COLO668 (cell line): ENCODE data around the gene CHST11.

ENCODE experiments used
- DNase-seq: peaks from one replicate; lab custom pipeline; 2025; ENCODE audit not compliant: unreplicated experiment; lab: John Stamatoyannopoulos, UW

The CHST11 gene

GRCh38 chr12:104459368-104459909 is 2.7 kb downstream of the CHST11 start:
- DNase-seq, result no peak

- no peak for DNase-seq
These were observed 3.4 kb downstream of the CHST11 start for GRCh38 chr12:104460041-104460719.

- DNase-seq, result no peak
These were observed 4.4 kb downstream of the CHST11 start for GRCh38 chr12:104460973-104461698.

- DNase-seq, result no peak
These were observed 5.6 kb downstream of the CHST11 start for GRCh38 chr12:104462325-104462724.

- no peak for DNase-seq
These were observed 6.2 kb downstream of the CHST11 start for GRCh38 chr12:104462931-104463339.

- no peak for DNase-seq
These were observed 6.6 kb downstream of the CHST11 start for GRCh38 chr12:104463368-104463767.

GRCh38 chr12:104464899-104465298 is 8.2 kb downstream of the CHST11 start:
- no peak for DNase-seq

GRCh38 chr12:104466709-104467345 is 10.1 kb downstream of the CHST11 start:
- DNase-seq, result no peak

- no peak for DNase-seq
These were observed 10.6 kb downstream of the CHST11 start for GRCh38 chr12:104467346-104467837.

GRCh38 chr12:104468371-104468770 is 11.6 kb downstream of the CHST11 start:
- DNase-seq, result no peak

- DNase-seq, result no peak
These were observed 12.3 kb downstream of the CHST11 start for GRCh38 chr12:104469066-104469465.

- DNase-seq, result no peak
These were observed 12.8 kb downstream of the CHST11 start for GRCh38 chr12:104469523-104469922.

GRCh38 chr12:104470521-104470920 is 13.8 kb downstream of the CHST11 start:
- no peak for DNase-seq

- no peak for DNase-seq
These were observed 14.6 kb downstream of the CHST11 start for GRCh38 chr12:104471336-104471735.

GRCh38 chr12:104472748-104473147 is 16.0 kb downstream of the CHST11 start:
- no peak for DNase-seq

GRCh38 chr12:104473374-104473983 is 16.7 kb downstream of the CHST11 start:
- no peak for DNase-seq

- no peak for DNase-seq
These were observed 18.5 kb downstream of the CHST11 start for GRCh38 chr12:104475271-104475670.

GRCh38 chr12:104477510-104478390 is 21.0 kb downstream of the CHST11 start:
- DNase-seq, result no peak

- DNase-seq, result no peak
These were observed 21.8 kb downstream of the CHST11 start for GRCh38 chr12:104478396-104479122.
